ENCODE data around the gene HIPK2. TPM values are rescaled to one million over a fixed set of nuclear protein-coding genes. Genes with fewer than 3 reads are reported as not detected.
A peak's percentile ranks its signal among the peaks of the same experiment; 100 is the strongest.

The HIPK2 gene
- total RNA-seq, 6 experiments from 2014 or later, result 48.5 to 68.0 (median 59.6) TPM

GRCh38 chr7:139583826-139584553 lies 193.8 kb downstream of the HIPK2 start:
- H3K27me3 ChIP-seq, result no peaks in the 10 kb centered on the region
- H3K9me3 ChIP-seq, result no peaks in the 10 kb centered on the region
- TF ChIP-seq CTCF (IDR thresholded peaks at IDR 0.05) (no peak), POLR2A (IDR thresholded peaks at IDR 0.05) (no peak)
- DNase-seq (no peak), ATAC-seq (no peak)
- intact Hi-C loops (cut with DNase I), result no loop called here
- WGBS (ENCODE audit: insufficient coverage, low coverage, low lambda C conversion rate, missing lambda C conversion rate), result 92% methylated on average over 8 of the region's 15 CpGs
- peaks cover 0 to 86% (median 44%) of the 10 kb centered on the region in 4 donors for H3K36me3 ChIP-seq
- no peak overlapping the region for H3K27ac ChIP-seq
- no peak overlapping the region for H3K4me3 ChIP-seq
- no peaks in the 10 kb centered on the region for H3K4me1 ChIP-seq

GRCh38 chr7:139582671-139583155 lies 195.1 kb downstream of the HIPK2 start:
- TF ChIP-seq POLR2A (IDR thresholded peaks at IDR 0.05) (no peak), CTCF (IDR thresholded peaks at IDR 0.05) (no peak)
- Histone ChIP-seq H3K4me3 (no peak overlapping the region), H3K36me3 (peaks cover 0 to 88% (median 44%) of the 10 kb centered on the region in 4 donors), H3K27me3 (no peaks in the 10 kb centered on the region), H3K27ac (no peak overlapping the region), H3K4me1 (no peaks in the 10 kb centered on the region), H3K9me3 (no peaks in the 10 kb centered on the region)
- intact Hi-C loops (cut with DNase I), result no loop called here
- 44% methylated on average over 1 of the region's 14 CpGs for WGBS (ENCODE audit: insufficient coverage, low coverage, low lambda C conversion rate, missing lambda C conversion rate)
- DNase-seq (no peak), ATAC-seq (peak in 1 of 4 donors; percentile 32)

- H3K4me3 ChIP-seq, result no peak overlapping the region
- peaks cover 0 to 92% (median 44%) of the 10 kb centered on the region in 4 donors for H3K36me3 ChIP-seq
- no peaks in the 10 kb centered on the region for H3K4me1 ChIP-seq
- ATAC-seq (no peak), DNase-seq (no peak)
- no peaks in the 10 kb centered on the region for H3K27me3 ChIP-seq
- H3K9me3 ChIP-seq, result no peaks in the 10 kb centered on the region
- H3K27ac ChIP-seq, result no peak overlapping the region
- 72% methylated on average over 4 of the region's 14 CpGs for WGBS (ENCODE audit: insufficient coverage, low coverage, low lambda C conversion rate, missing lambda C conversion rate)
- TF ChIP-seq POLR2A (IDR thresholded peaks at IDR 0.05) (no peak), CTCF (IDR thresholded peaks at IDR 0.05) (no peak)
- intact Hi-C loops (cut with DNase I), result no loop called here
Observed at GRCh38 chr7:139582130-139582650, 195.6 kb downstream of the HIPK2 start.

DNA sequence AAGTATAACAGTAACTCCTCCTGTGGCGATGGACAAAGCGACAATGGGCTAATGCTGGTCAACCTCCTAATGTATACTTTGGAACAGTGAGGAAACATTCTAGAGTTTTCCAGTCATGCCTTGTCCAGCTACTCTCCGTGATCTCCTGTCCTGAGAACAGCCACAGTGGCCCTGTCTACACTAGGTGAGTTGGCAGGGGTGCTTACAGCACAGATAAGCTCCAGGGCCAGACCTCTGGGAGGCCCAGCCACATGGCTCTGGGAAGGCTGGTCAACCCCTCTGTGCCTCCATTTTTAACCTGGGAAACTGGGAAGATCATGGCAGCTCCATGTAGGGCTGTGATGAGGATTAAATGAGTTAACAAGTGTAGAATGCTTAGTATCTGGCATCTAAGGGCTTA lies 197.4 kb downstream of the HIPK2 start:
- WGBS (ENCODE audit: insufficient coverage, low coverage, low lambda C conversion rate, missing lambda C conversion rate), result no CpG with 5 or more reads among the region's 3 CpGs
- ATAC-seq, result peak in 1 of 4 donors; percentile 11
- intact Hi-C loops (cut with DNase I), result no loop called here

More for the DNA sequence above, 197.4 kb downstream of the HIPK2 start:
- H3K36me3 ChIP-seq, result peaks cover 0 to 84% (median 38%) of the 10 kb centered on the region in 4 donors
- TF ChIP-seq POLR2A (IDR thresholded peaks at IDR 0.05) (no peak), CTCF (IDR thresholded peaks at IDR 0.05) (no peak)
- no peak overlapping the region for H3K4me3 ChIP-seq
- H3K9me3 ChIP-seq, result no peaks in the 10 kb centered on the region
- DNase-seq, result no peak
- no peaks in the 10 kb centered on the region for H3K27me3 ChIP-seq
- H3K4me1 ChIP-seq, result no peaks in the 10 kb centered on the region
- H3K27ac ChIP-seq, result no peak overlapping the region
